Thoracic aorta (tissue), 2 donors: ENCODE measurements around the gene LRP1B. TPM values are rescaled to one million over a fixed set of nuclear protein-coding genes. Genes with fewer than 3 reads are reported as not detected.

Source experiments
- ATAC-seq: fragments of 150-250 bp; one replicate; pipeline ENCODE4 v1.8.0; 2017; ENCODE audit warnings: low read depth; ENCODE audit not compliant: insufficient number of reproducible peaks, low FRiP score
- DNase-seq: peaks from one replicate; pipeline ENCODE4 v3.0.0-alpha.2; 2020; ENCODE audit warnings: low spot score
- H3K27ac ChIP-seq, 2 donors: fragments of 200-600 bp; sonication (generic); 1 replicate in 1 of 2; 2 replicates in 1 of 2; pipeline ENCODE4 v1.5.1; 2016; ENCODE audit warnings: mild to moderate bottlenecking in 2 of 2, moderate library complexity in 2 of 2
- H3K27me3 ChIP-seq: fragments of 200-600 bp; sonication (generic); replicated peaks from 2 replicates; pipeline ENCODE4 v1.6.0; 2016; ENCODE audit warnings: mild to moderate bottlenecking; ENCODE audit not compliant: insufficient read depth
- H3K36me3 ChIP-seq: fragments of 200-600 bp; sonication (generic); one replicate; pipeline ENCODE4 v1.5.1; 2016
- H3K4me1 ChIP-seq, 2 donors: fragments of 200-600 bp; sonication (generic); 1 replicate in 1 of 2; 2 replicates in 1 of 2; pipeline versions ENCODE4 v1.5.1 to v1.6.0; 2016; ENCODE audit warnings: low read depth in 2 of 2, mild to moderate bottlenecking in 1 of 2; ENCODE audit not compliant: control insufficient read depth in 1 of 2
- H3K4me3 ChIP-seq: fragments of 200-600 bp; sonication (generic); 2 replicates; pipeline ENCODE4 v1.5.1; 2016; ENCODE audit warnings: mild to moderate bottlenecking
- H3K9me3 ChIP-seq: fragments of 200-600 bp; sonication (generic); 2 replicates; pipeline ENCODE4 v1.5.1; 2016
- CTCF ChIP-seq: fragments of 200-600 bp; sonication (generic); IDR thresholded peaks from one replicate; pipeline ENCODE4 v1.5.1; 2019; ENCODE audit warnings: antibody characterized with exemption
- total RNA-seq, 2 donors: library from RNA; depleted of rRNA; stranded (reverse); fragments of >200 nt; gene quantifications; one replicate each; pipeline versions ENCODE4 v1.1.0 to v1.2.3, GENCODE V29; 2016

The LRP1B gene
- total RNA-seq, 2 donors from 2014 or later = 0.27 to 0.28 TPM

GRCh38 chr2:140183056-140183765 is 1947.6 kb downstream of the LRP1B start:
- peaks cover 10 to 21% of the 10 kb centered on the region in 2 donors for H3K4me1 ChIP-seq
- H3K27me3 ChIP-seq = no peaks in the 10 kb centered on the region
- no peak for TF ChIP-seq CTCF
- no peaks in the 10 kb centered on the region for H3K9me3 ChIP-seq
- H3K4me3 ChIP-seq = no peak overlapping the region
- H3K36me3 ChIP-seq = no peaks in the 10 kb centered on the region
- no peak overlapping the region for H3K27ac ChIP-seq
- ATAC-seq (no peak), DNase-seq (no peak)
